GM21423 (cell line): ENCODE measurements around the gene FOSL2.

Source experiments
- ATAC-seq: cut with Tn5 transposase; IDR thresholded peaks from one replicate; pipeline ENCODE4 v1.9.1; 2021; ENCODE audit warnings: mild to moderate bottlenecking, moderate library complexity; ENCODE audit not compliant: unreplicated experiment

The FOSL2 gene

DNA sequence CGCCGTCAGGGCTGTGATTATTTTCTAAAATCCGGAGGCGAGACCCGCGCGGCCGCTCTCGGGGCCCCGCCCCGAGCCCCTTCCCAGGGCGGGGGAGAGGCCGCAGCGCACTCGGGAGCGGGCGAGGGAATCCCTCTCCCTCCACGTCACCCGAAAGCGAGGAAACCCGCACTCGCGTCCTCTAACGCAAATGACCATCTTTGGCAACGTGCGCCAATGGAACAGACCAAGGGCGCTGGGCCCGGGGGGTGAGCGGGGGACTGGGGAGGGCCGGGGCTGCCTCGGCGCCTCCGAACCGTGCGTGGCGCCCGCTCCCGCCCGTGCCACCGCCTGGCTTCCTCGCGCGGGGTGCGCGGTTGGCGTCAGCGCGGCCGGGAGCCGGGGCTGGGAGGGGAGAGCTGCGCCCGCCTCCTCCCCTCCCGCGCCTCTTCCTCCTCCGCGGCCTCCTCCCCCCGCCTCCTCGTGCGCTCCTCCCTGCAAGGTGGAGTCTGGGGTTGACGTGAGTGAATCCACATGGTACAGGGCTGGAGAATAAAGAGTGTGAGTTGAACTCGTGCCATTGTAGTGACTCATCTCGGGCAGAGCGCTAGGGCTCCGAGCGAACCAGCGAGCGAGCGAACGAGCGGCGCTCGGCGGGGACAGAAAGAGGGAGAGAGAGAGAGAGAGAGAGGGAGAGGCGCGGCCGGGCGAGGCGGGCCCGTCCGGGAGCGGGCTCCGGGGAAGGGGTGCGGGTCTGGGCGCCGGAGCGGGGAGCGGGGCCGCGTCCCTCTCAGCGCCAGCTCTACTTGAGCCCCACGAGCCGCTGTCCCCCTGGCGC is at the start of gene FOSL2:
TSS of gene FOSL2 (plus strand) at position 562 of the 817 bp plus-strand sequence. CDS start 863 bp downstream, outside the sequence.
- peak; percentile 79 for ATAC-seq

DNA sequence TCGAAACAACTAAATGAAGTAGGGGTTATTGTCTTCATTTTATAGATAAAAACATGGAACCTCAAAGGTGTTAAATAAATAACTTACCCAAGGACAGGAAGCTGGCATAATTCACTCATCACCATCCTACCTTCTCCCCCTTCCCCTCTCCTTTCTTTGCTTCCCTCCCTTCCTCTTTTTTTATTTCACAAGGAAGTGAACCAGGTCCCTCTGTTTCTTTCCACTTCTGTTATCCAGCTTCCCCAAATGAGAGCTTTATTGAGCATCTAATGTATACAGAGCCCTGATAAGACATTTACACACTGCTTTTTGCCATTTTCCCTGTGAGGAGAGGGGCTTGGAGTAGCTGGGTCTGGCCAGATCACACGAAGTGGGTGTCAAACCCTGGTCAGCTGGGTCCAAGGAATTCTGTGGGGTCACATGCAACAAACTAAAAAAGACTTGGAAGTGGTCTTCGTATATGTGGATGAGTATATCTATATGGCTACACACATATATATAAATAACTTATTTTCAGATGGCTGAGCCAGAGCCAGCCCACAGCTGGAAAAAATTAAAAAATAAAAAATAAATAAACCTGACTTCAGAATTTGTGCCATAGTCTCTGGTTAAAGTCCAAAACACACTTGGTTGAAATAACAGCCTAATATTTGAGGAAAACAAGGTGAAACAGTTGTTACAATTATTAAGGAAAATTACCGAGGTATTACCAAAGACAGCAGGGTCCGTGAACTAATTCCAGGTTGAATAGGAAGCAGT is 49.3 kb upstream of the FOSL2 start:
- ATAC-seq, result no peak

DNA sequence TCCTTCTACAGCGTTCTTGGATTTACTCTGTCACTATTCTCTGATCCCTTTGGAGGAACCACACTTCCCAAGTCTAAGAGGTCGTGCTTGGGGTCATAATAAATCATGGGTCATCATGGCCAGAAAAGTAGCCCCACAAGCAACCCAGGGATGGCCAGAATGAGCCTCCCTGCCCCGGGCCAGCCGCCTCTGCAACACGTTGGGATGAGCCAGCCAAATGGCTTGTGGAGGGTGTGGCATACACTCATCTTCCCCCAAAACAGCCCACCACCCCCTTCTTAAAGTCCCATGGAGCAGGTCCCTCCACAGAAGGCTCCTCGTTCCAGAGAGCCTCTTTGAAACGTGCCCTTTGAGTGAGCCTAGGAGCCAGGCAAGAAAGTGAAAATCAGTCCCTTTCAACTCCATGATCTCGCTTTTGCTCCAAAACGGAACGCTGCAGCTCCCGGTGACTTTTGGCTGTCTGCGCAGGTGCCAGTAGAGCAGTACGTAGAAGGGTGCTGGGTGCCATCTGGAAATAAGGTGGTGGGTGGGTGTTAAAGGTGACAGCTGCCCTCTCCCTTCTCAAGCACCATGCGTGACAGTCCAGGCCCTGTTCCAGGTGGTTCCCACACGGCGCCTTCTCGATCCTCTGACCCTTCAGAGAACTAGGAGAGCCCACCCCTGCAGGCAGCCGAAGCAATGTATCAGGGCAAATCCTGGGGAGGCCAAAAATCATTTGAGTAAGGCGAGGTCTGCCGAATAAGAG is 48.5 kb upstream of the FOSL2 start:
- no peak for ATAC-seq

DNA sequence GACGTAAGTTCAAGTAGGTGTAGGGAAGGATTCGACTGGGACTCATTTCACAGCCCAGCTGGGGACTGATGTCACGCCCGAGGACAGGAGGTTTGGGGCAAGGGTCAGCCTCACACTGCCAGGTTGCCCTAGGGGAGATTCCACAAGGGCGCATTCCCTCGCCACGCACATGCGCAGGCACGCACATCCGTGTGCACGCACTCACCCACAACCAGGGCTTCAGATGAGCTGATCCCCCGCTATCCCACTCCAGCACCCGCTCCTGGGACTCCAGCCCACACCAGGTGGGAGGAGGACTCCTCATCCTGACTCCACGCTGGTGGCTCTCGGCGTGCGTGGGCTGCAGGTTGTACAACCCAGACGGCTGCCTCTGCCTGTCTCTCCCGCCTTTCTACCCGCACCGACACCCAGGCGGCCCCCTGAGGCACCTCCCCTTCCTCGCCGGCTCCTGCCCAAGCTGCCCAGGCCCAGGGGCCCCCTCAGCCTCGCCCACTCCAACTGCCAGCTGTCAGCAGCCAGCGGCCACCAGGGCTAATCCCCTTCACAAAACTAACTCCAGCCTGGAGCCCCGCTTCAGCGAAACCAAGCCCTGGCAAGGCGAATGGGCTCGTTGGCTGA is 47.8 kb upstream of the FOSL2 start:
- no peak for ATAC-seq

DNA sequence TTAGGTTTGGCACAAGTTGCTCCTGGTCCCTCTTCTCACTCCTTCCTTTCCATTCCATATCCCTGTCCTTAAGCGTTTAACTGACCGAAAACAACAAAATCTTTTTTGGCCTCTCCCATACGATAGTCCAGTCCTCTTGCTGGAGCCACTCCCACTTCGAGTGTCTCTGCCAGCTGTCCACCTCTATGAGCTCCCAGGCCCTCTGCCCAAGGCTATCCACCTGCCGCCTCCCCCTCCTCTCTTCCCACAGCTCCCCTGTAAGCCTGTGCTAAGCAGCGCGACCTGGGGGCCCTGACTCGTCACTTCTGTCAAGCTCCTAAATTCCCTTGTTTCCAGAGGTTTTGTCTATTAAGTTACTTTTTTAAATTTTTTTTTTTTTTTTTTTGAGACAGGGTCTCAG is 47.0 kb upstream of the FOSL2 start:
- ATAC-seq, result no peak

DNA sequence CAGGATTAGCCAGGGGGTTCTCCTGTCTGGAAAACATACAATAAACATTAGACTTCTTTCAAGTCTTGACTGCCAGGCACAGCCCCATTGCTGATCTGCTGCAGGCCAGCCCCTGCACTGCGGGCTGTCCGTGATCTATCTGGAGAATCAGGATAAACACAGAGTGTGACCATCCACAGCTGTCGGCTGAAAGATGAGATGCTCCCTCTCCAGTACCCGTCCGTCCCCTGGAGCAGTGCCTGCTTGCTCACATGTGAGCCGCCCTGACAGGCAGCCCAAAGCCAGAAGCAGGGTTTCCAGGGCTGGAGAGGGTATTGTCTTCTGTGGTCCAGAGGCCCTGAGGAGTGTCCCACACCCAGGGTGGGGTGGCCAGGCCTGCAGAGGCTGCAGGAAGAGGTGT is 46.1 kb upstream of the FOSL2 start:
- ATAC-seq, result no peak

DNA sequence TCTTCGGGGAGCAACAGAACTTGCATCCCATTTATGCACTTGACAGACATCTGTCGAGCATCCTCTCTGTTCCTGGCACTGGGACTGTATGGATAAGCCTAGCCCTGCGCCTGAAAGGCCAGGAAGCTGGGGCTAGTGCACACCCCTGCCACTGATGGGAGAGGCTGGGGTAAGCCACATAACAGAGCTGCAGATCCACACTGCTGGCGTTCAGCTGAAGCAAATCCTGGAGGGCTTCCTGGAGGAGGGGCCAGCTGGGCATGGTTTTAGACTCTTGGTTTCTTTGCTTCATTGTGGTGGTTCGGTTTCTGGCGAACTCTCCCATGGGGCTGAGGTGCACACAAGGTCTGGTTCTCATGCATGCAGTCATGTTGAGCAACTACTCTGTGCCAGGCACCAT is 45.5 kb upstream of the FOSL2 start:
- no peak for ATAC-seq

DNA sequence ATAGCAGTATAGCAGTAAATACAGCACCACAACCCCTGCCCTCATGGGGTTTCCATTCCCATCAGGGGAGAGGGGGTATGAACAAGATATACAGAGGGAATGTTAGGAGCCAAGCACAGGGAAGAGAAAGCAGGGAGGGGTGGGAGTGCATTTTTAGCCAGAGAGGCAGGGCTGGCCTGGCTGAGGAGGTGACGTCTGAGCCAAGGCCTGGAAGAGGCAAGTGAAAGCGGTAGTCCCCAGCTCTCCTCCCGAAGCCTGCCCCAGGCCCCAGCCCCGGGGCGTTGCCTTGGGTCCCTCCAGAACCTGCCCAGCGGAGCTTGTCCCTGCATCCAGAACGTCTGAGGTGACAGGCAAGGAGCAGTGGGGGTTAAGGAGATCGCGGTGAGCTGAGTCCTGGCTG is 45.1 kb upstream of the FOSL2 start:
- no peak for ATAC-seq

DNA sequence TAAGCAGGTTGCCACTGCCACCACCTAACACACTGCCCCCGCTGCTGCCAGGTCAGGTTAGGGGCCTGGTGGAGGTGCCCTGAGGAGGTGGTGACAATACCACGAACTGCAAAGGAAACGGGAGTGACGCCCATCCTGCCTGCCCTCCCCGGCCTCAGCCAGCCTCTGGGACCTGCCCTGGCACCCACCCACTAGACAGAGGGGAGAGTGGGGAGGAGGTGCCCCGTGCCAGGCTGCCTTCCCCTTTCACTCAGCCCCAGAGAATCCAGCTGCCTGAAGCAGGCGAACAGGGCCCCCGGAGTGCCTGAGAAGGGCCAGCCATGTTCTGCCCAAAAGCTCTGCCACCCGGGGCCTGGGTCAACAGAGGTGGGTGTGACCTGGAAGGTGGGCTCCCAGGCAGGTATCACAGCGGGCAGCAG is 44.5 kb upstream of the FOSL2 start:
- no peak for ATAC-seq

DNA sequence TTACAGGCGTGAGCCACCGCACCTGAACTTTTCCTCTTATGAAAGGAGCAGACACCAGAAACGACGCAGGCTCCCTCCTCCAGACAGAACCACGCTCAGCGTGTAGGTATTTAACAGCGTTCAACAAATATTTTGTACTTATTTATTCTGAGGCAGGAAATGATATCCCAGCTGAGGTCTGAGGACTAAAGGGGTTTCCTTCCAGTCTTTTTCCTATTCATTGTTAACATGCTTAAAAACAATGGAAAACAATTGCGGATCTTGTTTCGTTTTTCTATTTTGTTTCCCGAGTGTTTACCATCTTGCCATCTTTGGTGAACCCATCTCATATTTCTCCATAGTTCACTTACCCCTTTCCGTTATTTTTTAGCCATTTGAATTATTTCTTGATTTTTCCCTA is 43.7 kb upstream of the FOSL2 start:
- ATAC-seq, result no peak

DNA sequence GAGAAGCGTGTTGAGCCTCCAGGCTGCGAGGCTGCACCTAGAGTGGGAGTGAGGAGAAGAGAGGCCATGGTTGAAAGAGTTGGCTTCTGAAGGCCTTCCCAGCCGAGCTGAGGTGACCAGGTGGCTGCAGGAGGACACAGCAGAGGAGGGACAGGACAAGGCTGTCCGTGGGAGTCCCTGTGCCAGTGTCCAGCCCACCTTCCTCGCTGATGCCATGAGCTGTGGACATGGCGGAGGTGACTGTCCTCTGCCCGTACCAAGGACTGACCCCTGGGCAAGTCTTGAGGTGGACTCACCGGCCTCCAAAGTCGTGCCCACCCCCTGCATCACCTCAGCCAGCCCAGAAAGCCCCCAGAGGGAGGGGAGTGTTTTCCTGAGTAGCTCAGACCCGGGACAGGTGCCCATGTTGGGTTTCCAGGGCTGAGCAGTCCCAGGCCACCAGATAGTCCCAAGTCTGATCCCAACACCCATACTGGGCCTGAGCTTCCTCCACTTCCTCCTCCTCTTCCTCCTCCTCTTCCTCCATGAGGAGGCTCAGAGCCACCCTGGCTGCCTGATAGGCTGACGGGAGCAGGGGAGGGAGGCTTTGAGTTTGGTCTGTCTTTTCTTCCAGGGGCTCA is 43.0 kb upstream of the FOSL2 start:
- ATAC-seq, result no peak

DNA sequence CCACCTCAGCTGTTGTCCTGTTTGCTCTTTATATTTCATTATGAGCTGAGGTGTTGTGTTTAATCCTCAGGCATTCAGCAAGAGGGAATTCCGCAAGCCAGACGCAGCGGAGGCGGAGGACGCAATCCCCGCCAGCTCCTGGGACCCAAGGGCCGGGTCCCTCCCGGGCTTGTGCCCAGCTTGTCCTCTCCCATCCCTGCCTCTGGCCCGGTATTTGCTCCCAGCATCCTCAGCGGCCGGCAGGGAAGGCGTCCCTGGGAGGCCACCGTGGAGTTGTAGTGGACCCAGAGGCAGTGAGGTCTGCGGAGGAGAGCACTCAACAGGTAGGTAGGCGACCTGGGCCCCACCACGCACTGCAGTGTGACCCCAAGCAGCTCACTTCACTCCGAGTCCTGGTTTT is 42.5 kb upstream of the FOSL2 start:
- ATAC-seq, result no peak

DNA sequence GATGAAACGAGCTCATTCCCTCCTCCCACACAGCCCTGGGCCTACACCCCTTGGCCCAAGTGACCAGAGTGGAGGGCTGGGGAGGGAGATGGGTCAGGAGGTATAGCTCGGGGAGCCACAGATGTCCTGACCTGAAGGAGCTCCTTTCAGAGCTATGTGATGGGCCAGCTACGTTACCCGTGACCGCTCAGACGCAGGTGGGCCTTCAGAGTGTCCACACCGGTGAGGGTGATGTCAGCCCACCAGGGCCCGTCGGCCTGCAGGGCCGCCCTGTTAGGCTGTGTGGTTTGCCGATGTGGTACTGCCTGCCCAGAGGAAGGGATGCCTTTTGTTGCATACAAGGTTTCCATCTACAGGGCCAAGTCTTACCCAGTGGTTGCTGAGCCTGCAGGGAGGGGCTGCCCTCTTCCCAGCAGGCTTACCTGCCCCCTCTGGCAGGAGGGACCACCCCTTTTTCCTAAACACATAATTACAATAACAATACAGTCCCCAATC is 41.8 kb upstream of the FOSL2 start:
- no peak for ATAC-seq

DNA sequence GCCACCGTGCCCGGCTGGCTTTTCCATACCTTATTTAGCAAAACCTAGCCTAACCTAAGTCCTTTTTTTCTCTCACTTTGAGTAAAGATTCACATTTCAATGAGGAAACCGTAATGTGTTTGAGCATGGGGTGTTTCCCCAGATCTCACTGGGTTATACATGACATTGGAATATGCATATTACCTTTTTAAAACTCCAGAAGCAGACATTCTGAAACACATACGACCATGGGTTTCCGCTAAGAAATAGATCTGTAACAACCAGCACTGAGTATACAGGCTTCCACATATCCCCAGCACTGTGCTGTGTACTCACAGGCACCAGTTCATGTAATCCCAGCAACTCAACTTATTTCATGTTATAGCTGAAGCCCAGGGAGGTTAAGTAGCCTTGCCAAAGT is 41.0 kb upstream of the FOSL2 start:
- no peak for ATAC-seq

DNA sequence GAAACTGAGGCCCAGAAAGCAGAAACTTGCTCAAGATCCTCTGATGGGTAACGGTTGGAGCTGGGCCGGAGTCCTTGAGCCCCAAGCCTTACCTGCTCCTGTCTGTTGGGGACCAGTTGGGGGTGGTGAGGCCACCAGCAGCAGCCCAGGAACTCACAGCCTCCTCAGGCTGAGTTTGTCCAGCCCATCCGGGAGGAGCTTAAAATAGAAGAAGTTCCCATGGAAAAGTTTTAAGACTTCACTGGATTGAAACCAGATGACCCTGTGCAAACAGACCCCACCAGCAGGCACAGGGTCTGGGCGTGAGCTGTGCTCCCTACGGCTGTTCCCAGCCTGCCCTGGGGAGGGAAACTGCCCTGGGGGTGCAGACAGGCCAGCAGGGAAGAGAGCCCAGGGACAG is 40.6 kb upstream of the FOSL2 start:
- ATAC-seq, result no peak

DNA sequence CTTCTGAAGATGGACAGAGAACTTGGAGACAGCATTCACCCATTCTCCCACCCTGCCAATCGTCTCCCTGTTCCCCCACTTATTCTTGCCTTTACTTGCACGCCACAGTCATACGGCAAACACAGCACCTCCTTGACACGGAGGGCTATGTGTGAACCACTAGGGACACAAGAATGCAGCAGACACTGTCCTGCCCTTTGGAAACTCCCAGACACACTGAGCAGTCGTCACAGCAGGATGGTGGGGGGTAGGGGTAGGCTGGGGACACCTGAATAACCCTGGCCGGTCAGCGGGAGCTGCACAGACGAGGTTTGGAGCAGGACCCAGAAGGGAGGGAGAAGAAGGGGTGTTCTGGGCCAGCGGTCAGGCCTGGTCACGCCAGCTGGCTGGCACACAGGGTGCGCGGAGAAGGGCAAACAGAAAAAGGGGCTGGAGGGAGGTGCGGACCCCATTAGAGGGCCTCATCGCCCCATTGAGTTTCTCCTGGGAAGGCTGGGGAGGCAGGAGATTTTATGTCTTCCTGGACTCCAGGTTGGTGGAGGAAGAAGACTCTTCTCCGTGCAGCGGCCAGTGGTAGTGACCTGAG is 40.0 kb upstream of the FOSL2 start:
- no peak for ATAC-seq

DNA sequence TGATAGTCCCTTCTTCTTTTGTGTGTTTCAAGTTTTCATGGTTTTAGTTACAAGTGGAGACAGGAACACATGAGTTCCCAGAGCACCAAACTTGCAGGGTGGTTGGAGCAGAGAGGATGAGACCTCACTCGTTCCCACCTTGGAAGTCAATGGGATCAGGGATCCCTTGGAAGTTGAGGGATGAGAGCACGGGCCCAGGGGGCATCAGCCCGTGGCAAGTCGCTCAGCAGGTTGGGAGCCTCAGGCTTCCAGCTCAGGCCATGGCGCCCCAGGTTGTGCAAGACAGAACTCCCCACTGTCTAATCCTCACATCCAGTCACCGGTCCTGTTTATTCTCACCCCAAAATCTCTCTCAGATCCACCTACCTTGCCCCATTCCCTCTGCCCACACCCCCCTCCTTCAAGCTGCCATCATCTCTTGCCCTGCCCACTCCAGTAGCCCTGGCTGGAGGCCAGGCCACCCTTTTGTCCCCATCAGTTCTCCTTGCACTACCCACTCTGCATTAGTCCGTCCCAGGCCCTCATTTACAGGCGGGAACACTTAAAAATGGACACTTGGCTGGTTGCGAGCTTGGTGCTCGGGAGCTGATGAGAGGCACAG is 37.6 kb upstream of the FOSL2 start:
- ATAC-seq, result no peak

DNA sequence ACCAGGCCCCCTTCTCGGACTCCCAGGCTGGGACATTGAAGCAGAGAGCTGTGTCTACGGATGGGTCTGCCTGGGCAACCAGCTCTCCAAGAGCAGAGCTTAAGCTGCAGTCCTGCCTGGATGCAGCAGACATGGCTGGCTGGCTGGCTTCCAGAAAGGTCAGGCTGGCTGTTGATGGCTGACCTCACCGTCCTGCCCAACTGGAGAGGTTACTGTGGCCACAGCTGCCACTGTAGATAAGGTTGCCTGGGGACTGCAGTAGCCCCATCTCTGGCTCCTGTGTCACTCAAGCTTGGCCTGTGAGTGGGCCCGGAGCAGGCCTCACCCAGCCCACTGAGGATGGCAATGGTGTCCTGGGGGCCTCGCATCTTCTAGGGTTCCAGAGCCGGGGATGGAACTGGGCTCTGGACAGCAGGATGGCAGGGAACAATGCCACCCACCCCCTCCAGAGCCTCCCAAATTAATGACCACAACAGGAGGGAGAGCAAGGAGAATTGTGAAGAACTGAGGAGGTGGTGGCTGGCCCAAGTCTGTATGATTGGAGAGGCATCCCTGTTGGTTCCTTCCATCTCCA is 37.0 kb upstream of the FOSL2 start:
- ATAC-seq, result no peak

DNA sequence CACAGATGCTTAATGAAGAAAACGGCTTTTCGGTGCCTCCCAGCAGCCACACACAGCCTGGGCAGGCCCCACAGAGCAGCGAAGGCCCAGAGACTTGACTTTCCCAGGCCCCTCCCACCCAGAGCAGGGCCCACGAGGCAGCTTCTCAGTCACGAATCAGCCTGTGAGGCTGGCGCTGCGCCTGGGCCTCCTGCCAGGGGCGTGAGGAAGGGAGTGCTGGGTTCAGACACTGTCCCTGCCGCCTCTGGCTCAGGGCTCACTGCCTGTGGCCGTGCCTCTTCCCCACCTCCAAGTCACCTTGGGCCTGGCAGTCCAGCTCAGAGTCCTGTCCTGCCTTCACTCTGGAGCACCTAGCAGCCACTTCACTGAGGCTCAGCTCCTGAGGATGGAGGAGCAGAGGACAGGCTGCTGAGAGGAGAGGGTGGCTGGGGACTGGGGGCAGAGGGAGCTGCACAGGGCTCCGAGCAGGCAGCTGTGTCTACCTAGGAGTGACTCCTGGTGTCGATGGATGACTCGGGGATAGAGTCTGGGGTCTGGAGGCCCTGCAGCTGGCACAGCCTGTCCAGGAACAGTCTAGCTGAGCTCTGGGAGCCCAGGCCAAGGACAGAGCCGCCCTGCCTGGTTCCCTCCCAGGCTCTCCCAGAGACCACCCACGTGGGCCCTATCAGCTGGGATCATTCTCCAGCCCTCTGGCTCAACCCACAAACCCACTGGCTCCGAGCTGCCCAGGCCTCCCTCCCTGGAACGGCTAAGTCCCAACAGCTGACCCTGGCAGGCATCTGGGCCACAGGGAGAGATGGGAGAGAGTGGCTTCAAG is 36.4 kb upstream of the FOSL2 start:
- ATAC-seq, result no peak
